ENCODE measurements around the gene TRMT6.
A peak's percentile ranks its signal among the peaks of the same experiment; 100 is the strongest.

TRMT6 gene

GRCh38 chr20:5967469-5967868 lies 17.1 kb upstream of the TRMT6 start:
- Histone ChIP-seq H3K36me3 (ENCODE audit: control insufficient read depth in 1 of 2, insufficient read depth in 2 of 2, low read length in 2 of 2) (peaks cover 13 to 40% of the 10 kb centered on the region in 2 donors), H3K27ac (ENCODE audit: low read depth, low read length) (no peak overlapping the region), H3K9ac (ENCODE audit: low read depth in 1 of 2, low read length in 2 of 2) (no peak overlapping the region), H3K4me3 (ENCODE audit: low read depth in 1 of 2, low read length in 2 of 2) (no peak overlapping the region), H3K9me3 (ENCODE audit: control insufficient read depth in 1 of 2, low read length in 2 of 2) (no peaks in the 10 kb centered on the region), H3K27me3 (ENCODE audit: control insufficient read depth in 1 of 2, insufficient read depth in 2 of 2, low read length in 2 of 2) (no peaks in the 10 kb centered on the region), H3K4me1 (ENCODE audit: control insufficient read depth in 1 of 2, insufficient read depth in 2 of 2, low read length in 2 of 2) (no peaks in the 10 kb centered on the region)

GRCh38 chr20:5949943-5950270 lies 426 bp downstream of the TRMT6 start:
- Histone ChIP-seq H3K36me3 (ENCODE audit: control insufficient read depth in 1 of 2, insufficient read depth in 2 of 2, low read length in 2 of 2) (peaks cover 18 to 34% of the 10 kb centered on the region in 2 donors), H3K27me3 (ENCODE audit: control insufficient read depth in 1 of 2, insufficient read depth in 2 of 2, low read length in 2 of 2) (no peaks in the 10 kb centered on the region), H3K4me3 (ENCODE audit: low read depth in 1 of 2, low read length in 2 of 2) (peak overlapping the region; percentile 98 to 99), H3K4me1 (ENCODE audit: control insufficient read depth in 1 of 2, insufficient read depth in 2 of 2, low read length in 2 of 2) (peaks cover 14 to 16% of the 10 kb centered on the region in 2 donors), H3K9ac (ENCODE audit: low read depth in 1 of 2, low read length in 2 of 2) (peak overlapping the region; percentile 71 to 82), H3K27ac (ENCODE audit: low read depth, low read length) (no peak overlapping the region), H3K9me3 (ENCODE audit: control insufficient read depth in 1 of 2, low read length in 2 of 2) (no peaks in the 10 kb centered on the region)

DNA sequence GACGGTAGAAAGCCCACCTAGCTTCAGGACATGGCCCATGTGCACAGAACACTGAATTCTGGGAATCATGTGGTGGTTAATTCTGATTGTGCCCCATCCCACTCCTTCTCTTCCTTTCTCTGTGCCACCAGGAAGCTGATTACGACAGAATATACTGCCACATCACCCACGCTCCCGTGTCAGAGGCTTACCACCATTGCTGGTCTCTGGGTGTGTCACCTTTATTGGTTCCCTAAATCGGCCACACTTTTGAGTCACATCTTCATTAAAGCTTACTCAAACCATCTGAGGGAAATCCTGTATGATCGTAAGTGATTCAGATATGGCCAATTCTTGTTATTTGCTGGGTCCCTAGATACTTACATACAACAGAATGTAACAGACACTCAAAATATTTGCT lies 3.1 kb downstream of the TRMT6 start:
- H3K27me3 ChIP-seq (ENCODE audit: control insufficient read depth in 1 of 2, insufficient read depth in 2 of 2, low read length in 2 of 2), result no peaks in the 10 kb centered on the region
- H3K9me3 ChIP-seq (ENCODE audit: control insufficient read depth in 1 of 2, low read length in 2 of 2), result no peaks in the 10 kb centered on the region
- no peak overlapping the region for H3K9ac ChIP-seq (ENCODE audit: low read depth in 1 of 2, low read length in 2 of 2)
- no peak overlapping the region for H3K4me3 ChIP-seq (ENCODE audit: low read depth in 1 of 2, low read length in 2 of 2)
- H3K27ac ChIP-seq (ENCODE audit: low read depth, low read length), result no peak overlapping the region
- H3K36me3 ChIP-seq (ENCODE audit: control insufficient read depth in 1 of 2, insufficient read depth in 2 of 2, low read length in 2 of 2), result peaks cover 33 to 44% of the 10 kb centered on the region in 2 donors
- H3K4me1 ChIP-seq (ENCODE audit: control insufficient read depth in 1 of 2, insufficient read depth in 2 of 2, low read length in 2 of 2), result peaks cover 14 to 16% of the 10 kb centered on the region in 2 donors

GRCh38 chr20:5945963-5946362 lies 4.4 kb downstream of the TRMT6 start:
- Histone ChIP-seq H3K9me3 (ENCODE audit: control insufficient read depth in 1 of 2, low read length in 2 of 2) (no peaks in the 10 kb centered on the region), H3K9ac (ENCODE audit: low read depth in 1 of 2, low read length in 2 of 2) (no peak overlapping the region), H3K4me1 (ENCODE audit: control insufficient read depth in 1 of 2, insufficient read depth in 2 of 2, low read length in 2 of 2) (peaks cover 8 to 9% of the 10 kb centered on the region in 2 donors), H3K27ac (ENCODE audit: low read depth, low read length) (no peak overlapping the region), H3K36me3 (ENCODE audit: control insufficient read depth in 1 of 2, insufficient read depth in 2 of 2, low read length in 2 of 2) (peaks cover 41 to 57% of the 10 kb centered on the region in 2 donors), H3K27me3 (ENCODE audit: control insufficient read depth in 1 of 2, insufficient read depth in 2 of 2, low read length in 2 of 2) (no peaks in the 10 kb centered on the region), H3K4me3 (ENCODE audit: low read depth in 1 of 2, low read length in 2 of 2) (no peak overlapping the region)

DNA sequence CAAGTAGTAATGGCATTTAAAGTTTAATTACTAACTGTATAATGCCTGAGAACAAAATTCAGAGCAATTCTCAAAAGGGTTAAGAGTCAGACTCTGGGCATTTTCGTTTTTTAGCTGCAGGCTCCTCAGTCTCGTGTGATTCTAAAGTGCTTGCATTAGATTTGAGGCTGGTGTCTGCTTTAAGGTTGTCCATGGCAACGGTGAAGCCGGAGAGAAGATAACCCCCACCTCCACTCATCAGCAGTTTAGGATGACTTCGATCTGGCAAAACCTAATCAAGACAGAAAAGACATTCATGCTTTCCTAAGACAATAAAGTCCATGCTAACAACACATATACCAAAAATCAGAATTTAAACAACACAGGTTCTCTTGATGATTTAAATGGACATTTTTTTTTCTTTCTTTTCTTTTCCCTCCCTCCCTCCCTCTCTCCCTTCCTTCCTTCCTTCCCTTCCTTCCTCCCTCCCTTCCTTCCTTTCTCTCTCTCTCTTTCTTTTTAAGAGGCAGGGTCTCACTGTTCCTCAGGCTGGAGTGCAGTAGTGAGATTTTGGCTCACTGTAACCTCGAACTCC lies 11.8 kb downstream of the TRMT6 start:
- Histone ChIP-seq H3K9me3 (ENCODE audit: control insufficient read depth in 1 of 2, low read length in 2 of 2) (no peaks in the 10 kb centered on the region), H3K36me3 (ENCODE audit: control insufficient read depth in 1 of 2, insufficient read depth in 2 of 2, low read length in 2 of 2) (peaks cover 36 to 47% of the 10 kb centered on the region in 2 donors), H3K27ac (ENCODE audit: low read depth, low read length) (no peak overlapping the region), H3K27me3 (ENCODE audit: control insufficient read depth in 1 of 2, insufficient read depth in 2 of 2, low read length in 2 of 2) (no peaks in the 10 kb centered on the region), H3K4me1 (ENCODE audit: control insufficient read depth in 1 of 2, insufficient read depth in 2 of 2, low read length in 2 of 2) (no peaks in the 10 kb centered on the region), H3K4me3 (ENCODE audit: low read depth in 1 of 2, low read length in 2 of 2) (no peak overlapping the region), H3K9ac (ENCODE audit: low read depth in 1 of 2, low read length in 2 of 2) (no peak overlapping the region)

DNA sequence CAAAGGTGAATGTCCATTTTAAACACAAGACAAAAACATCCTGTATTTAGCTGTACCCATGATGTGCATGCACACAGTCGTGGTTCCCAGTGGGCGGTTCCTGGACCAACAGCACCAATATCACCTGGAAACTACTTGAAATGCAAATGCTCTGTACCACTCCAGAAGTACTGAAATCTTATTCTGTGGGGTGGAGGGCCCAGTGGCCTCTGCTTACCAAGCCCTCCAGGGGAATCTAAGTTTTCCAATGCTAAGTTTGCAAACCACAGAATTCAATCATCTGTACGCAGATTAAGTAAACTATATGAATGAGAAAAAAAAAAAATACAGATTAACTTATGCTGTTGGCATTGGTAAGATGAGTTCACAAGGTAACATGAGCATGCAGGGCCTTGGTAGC lies 14.1 kb downstream of the TRMT6 start:
- no peak overlapping the region for H3K4me3 ChIP-seq (ENCODE audit: low read depth in 1 of 2, low read length in 2 of 2)
- H3K27ac ChIP-seq (ENCODE audit: low read depth, low read length), result no peak overlapping the region
- H3K4me1 ChIP-seq (ENCODE audit: control insufficient read depth in 1 of 2, insufficient read depth in 2 of 2, low read length in 2 of 2), result no peaks in the 10 kb centered on the region
- H3K9ac ChIP-seq (ENCODE audit: low read depth in 1 of 2, low read length in 2 of 2), result no peak overlapping the region
- H3K27me3 ChIP-seq (ENCODE audit: control insufficient read depth in 1 of 2, insufficient read depth in 2 of 2, low read length in 2 of 2), result no peaks in the 10 kb centered on the region
- H3K9me3 ChIP-seq (ENCODE audit: control insufficient read depth in 1 of 2, low read length in 2 of 2), result no peaks in the 10 kb centered on the region
- H3K36me3 ChIP-seq (ENCODE audit: control insufficient read depth in 1 of 2, insufficient read depth in 2 of 2, low read length in 2 of 2), result peaks cover 18 to 24% of the 10 kb centered on the region in 2 donors

GRCh38 chr20:5935384-5935783 lies 14.9 kb downstream of the TRMT6 start:
- H3K27ac ChIP-seq (ENCODE audit: low read depth, low read length), result no peak overlapping the region
- H3K9ac ChIP-seq (ENCODE audit: low read depth in 1 of 2, low read length in 2 of 2), result no peak overlapping the region
- no peaks in the 10 kb centered on the region for H3K4me1 ChIP-seq (ENCODE audit: control insufficient read depth in 1 of 2, insufficient read depth in 2 of 2, low read length in 2 of 2)
- no peak overlapping the region for H3K4me3 ChIP-seq (ENCODE audit: low read depth in 1 of 2, low read length in 2 of 2)
- H3K9me3 ChIP-seq (ENCODE audit: control insufficient read depth in 1 of 2, low read length in 2 of 2), result no peaks in the 10 kb centered on the region
- peaks cover 14 to 15% of the 10 kb centered on the region in 2 donors for H3K36me3 ChIP-seq (ENCODE audit: control insufficient read depth in 1 of 2, insufficient read depth in 2 of 2, low read length in 2 of 2)
- no peaks in the 10 kb centered on the region for H3K27me3 ChIP-seq (ENCODE audit: control insufficient read depth in 1 of 2, insufficient read depth in 2 of 2, low read length in 2 of 2)

GRCh38 chr20:5933802-5934436 lies 16.4 kb downstream of the TRMT6 start:
- no peaks in the 10 kb centered on the region for H3K9me3 ChIP-seq (ENCODE audit: control insufficient read depth in 1 of 2, low read length in 2 of 2)
- H3K4me1 ChIP-seq (ENCODE audit: control insufficient read depth in 1 of 2, insufficient read depth in 2 of 2, low read length in 2 of 2), result no peaks in the 10 kb centered on the region
- H3K4me3 ChIP-seq (ENCODE audit: low read depth in 1 of 2, low read length in 2 of 2), result no peak overlapping the region
- no peaks in the 10 kb centered on the region for H3K27me3 ChIP-seq (ENCODE audit: control insufficient read depth in 1 of 2, insufficient read depth in 2 of 2, low read length in 2 of 2)
- peaks cover 5 to 7% of the 10 kb centered on the region in 2 donors for H3K36me3 ChIP-seq (ENCODE audit: control insufficient read depth in 1 of 2, insufficient read depth in 2 of 2, low read length in 2 of 2)
- no peak overlapping the region for H3K27ac ChIP-seq (ENCODE audit: low read depth, low read length)
- H3K9ac ChIP-seq (ENCODE audit: low read depth in 1 of 2, low read length in 2 of 2), result no peak overlapping the region

- Histone ChIP-seq H3K27ac (ENCODE audit: low read depth, low read length) (no peak overlapping the region), H3K36me3 (ENCODE audit: control insufficient read depth in 1 of 2, insufficient read depth in 2 of 2, low read length in 2 of 2) (no peaks in the 10 kb centered on the region), H3K4me3 (ENCODE audit: low read depth in 1 of 2, low read length in 2 of 2) (no peak overlapping the region), H3K27me3 (ENCODE audit: control insufficient read depth in 1 of 2, insufficient read depth in 2 of 2, low read length in 2 of 2) (no peaks in the 10 kb centered on the region), H3K9ac (ENCODE audit: low read depth in 1 of 2, low read length in 2 of 2) (no peak overlapping the region), H3K4me1 (ENCODE audit: control insufficient read depth in 1 of 2, insufficient read depth in 2 of 2, low read length in 2 of 2) (no peaks in the 10 kb centered on the region), H3K9me3 (ENCODE audit: control insufficient read depth in 1 of 2, low read length in 2 of 2) (no peaks in the 10 kb centered on the region)
Observed at GRCh38 chr20:5932796-5933195, 17.5 kb downstream of the TRMT6 start.

DNA sequence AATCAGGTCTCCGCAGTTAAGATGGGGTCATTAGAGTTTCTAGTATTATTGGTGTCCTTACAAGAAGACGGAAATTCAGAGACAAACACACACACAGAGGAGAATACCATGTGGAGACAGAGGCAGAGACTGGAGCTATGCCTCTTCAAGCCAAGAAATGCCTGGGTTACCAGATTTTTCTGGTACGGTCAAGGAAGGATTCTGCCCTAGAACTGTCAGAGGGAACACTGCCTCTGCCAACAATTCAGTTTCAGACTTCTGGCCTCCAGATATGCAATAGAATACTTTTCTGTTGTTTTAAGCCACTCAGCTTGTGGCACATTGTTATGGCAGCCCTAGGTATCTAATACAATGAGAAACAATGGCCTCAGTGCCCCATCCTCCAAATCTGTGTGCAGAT lies 18.9 kb downstream of the TRMT6 start:
- no peaks in the 10 kb centered on the region for H3K36me3 ChIP-seq (ENCODE audit: control insufficient read depth in 1 of 2, insufficient read depth in 2 of 2, low read length in 2 of 2)
- H3K4me3 ChIP-seq (ENCODE audit: low read depth in 1 of 2, low read length in 2 of 2), result no peak overlapping the region
- H3K27me3 ChIP-seq (ENCODE audit: control insufficient read depth in 1 of 2, insufficient read depth in 2 of 2, low read length in 2 of 2), result no peaks in the 10 kb centered on the region
- H3K27ac ChIP-seq (ENCODE audit: low read depth, low read length), result no peak overlapping the region
- no peak overlapping the region for H3K9ac ChIP-seq (ENCODE audit: low read depth in 1 of 2, low read length in 2 of 2)
- no peaks in the 10 kb centered on the region for H3K4me1 ChIP-seq (ENCODE audit: control insufficient read depth in 1 of 2, insufficient read depth in 2 of 2, low read length in 2 of 2)
- no peaks in the 10 kb centered on the region for H3K9me3 ChIP-seq (ENCODE audit: control insufficient read depth in 1 of 2, low read length in 2 of 2)
